Epithelial cell of proximal tubule (primary cell): Measurements from ENCODE around the gene KLHL29. TPM values are rescaled to one million over a fixed set of nuclear protein-coding genes. Genes with fewer than 3 reads are reported as not detected.

Source experiments
- DNase-seq: peaks from one replicate; pipeline ENCODE4 v3.0.0-alpha.2; 2011; ENCODE audit warnings: low read depth
- H3K4me3 ChIP-seq: 2 replicates; pipeline ENCODE4 v1.5.1; 2011; ENCODE audit warnings: low read depth, mild to moderate bottlenecking, low read length
- CTCF ChIP-seq: conservative IDR thresholded peaks from 2 replicates; pipeline ENCODE4 v1.5.1; 2012; ENCODE audit warnings: low read depth, mild to moderate bottlenecking, low read length
- total RNA-seq: library from RNA; depleted of rRNA; stranded (reverse); fragments of >200 nt; gene quantifications from 2 replicates; pipeline ENCODE4 v1.2.3, GENCODE V29; 2015

The KLHL29 gene
- total RNA-seq, 1 donor from 2014 or later: 12.0 TPM

GRCh38 chr2:23700627-23701026, 315.6 kb downstream of the KLHL29 start:
- DNase-seq: no peak
- no peak overlapping the region for H3K4me3 ChIP-seq
- TF ChIP-seq CTCF: no peak

GRCh38 chr2:23703037-23703582, 318.1 kb downstream of the KLHL29 start:
- H3K4me3 ChIP-seq: no peak overlapping the region
- DNase-seq: no peak
- TF ChIP-seq CTCF: no peak

- TF ChIP-seq CTCF: no peak
- H3K4me3 ChIP-seq: no peak overlapping the region
- no peak for DNase-seq
Observed at GRCh38 chr2:23703583-23704385, 318.8 kb downstream of the KLHL29 start.

- DNase-seq: no peak
- TF ChIP-seq CTCF: no peak
- H3K4me3 ChIP-seq: no peak overlapping the region
Observed at GRCh38 chr2:23705771-23706612, 321.0 kb downstream of the KLHL29 start.

GRCh38 chr2:23706613-23707078, 321.7 kb downstream of the KLHL29 start:
- TF ChIP-seq CTCF: no peak

GRCh38 chr2:23707096-23707495, 322.1 kb downstream of the KLHL29 start:
- no peak for TF ChIP-seq CTCF
- H3K4me3 ChIP-seq: no peak overlapping the region
- no peak for DNase-seq

More at GRCh38 chr2:23706613-23707078, 321.7 kb downstream of the KLHL29 start:
- H3K4me3 ChIP-seq: no peak overlapping the region
- no peak for DNase-seq
